ENCODE data around the gene TEX50.
A peak's percentile ranks its signal among the peaks of the same experiment; 100 is the strongest.
"Not testable (repeated sequence)": the region's sequence is repeated elsewhere in the genome, so short reads cannot be mapped to it uniquely, and the experiment has no call there.

Gene TEX50

GRCh38 chr1:173635116-173635515 lies at the start of gene TEX50:
Gene TEX50 (plus strand): TSS chr1:173635338. CDS start chr1:173635522, 184 bp downstream.
- DNase-seq (ENCODE audit: low spot score), result no peak

- DNase-seq (ENCODE audit: low spot score), result no peak
Observed at GRCh38 chr1:173590557-173590956, 44.6 kb upstream of the TEX50 start.

- not testable (repeated sequence) for DNase-seq (ENCODE audit: low spot score)
Observed at GRCh38 chr1:173591138-173591537, 44.0 kb upstream of the TEX50 start.

GRCh38 chr1:173596097-173596825 lies 38.9 kb upstream of the TEX50 start:
- no peak for DNase-seq (ENCODE audit: low spot score)

- no peak for DNase-seq (ENCODE audit: low spot score)
Observed at GRCh38 chr1:173601588-173601987, 33.5 kb upstream of the TEX50 start.

GRCh38 chr1:173603056-173603591 lies 32.0 kb upstream of the TEX50 start, which contains the start of gene SLC9C2:
Gene SLC9C2 (minus strand): TSS chr1:173603072. CDS start chr1:173601776, 1,296 bp downstream.
- no peak for DNase-seq (ENCODE audit: low spot score)

GRCh38 chr1:173608503-173609216 lies 26.5 kb upstream of the TEX50 start:
- no peak for DNase-seq (ENCODE audit: low spot score)

GRCh38 chr1:173613086-173613485 lies 22.1 kb upstream of the TEX50 start:
- not testable (repeated sequence) for DNase-seq (ENCODE audit: low spot score)

GRCh38 chr1:173616859-173617258 lies 18.3 kb upstream of the TEX50 start:
- DNase-seq (ENCODE audit: low spot score), result peak; percentile 2

- DNase-seq (ENCODE audit: low spot score), result no peak
Observed at GRCh38 chr1:173627269-173627668, 7.9 kb upstream of the TEX50 start.

- DNase-seq (ENCODE audit: low spot score), result no peak
Observed at GRCh38 chr1:173628888-173629287, 6.2 kb upstream of the TEX50 start.

- DNase-seq (ENCODE audit: low spot score), result not testable (repeated sequence)
Observed at GRCh38 chr1:173637236-173638042, 2.3 kb downstream of the TEX50 start.

- no peak for DNase-seq (ENCODE audit: low spot score)
Observed at GRCh38 chr1:173638043-173639021, 3.2 kb downstream of the TEX50 start.

- DNase-seq (ENCODE audit: low spot score), result no peak
Observed at GRCh38 chr1:173639102-173639501, 4.0 kb downstream of the TEX50 start.

- DNase-seq (ENCODE audit: low spot score), result not testable (repeated sequence)
Observed at GRCh38 chr1:173642450-173643139, 7.5 kb downstream of the TEX50 start.

- no peak for DNase-seq (ENCODE audit: low spot score)
Observed at GRCh38 chr1:173646656-173647055, 11.5 kb downstream of the TEX50 start.

GRCh38 chr1:173648880-173649605 lies 13.9 kb downstream of the TEX50 start:
- no peak for DNase-seq (ENCODE audit: low spot score)

- DNase-seq (ENCODE audit: low spot score), result no peak
Observed at GRCh38 chr1:173660306-173660705, 25.2 kb downstream of the TEX50 start.

GRCh38 chr1:173661271-173661670 lies 26.1 kb downstream of the TEX50 start:
- DNase-seq (ENCODE audit: low spot score), result no peak

GRCh38 chr1:173661763-173662162 lies 26.6 kb downstream of the TEX50 start:
- DNase-seq (ENCODE audit: low spot score), result no peak

Data from activated CD4-positive, alpha-beta T cell treated with anti-CD3 and anti-CD28 coated beads, Interleukin-2, Interleukin-4, amounts not matched to agents 100 ng/mL and 50 ng/mL, durations not matched to agents 16 hours and 8 hours (primary cell).